Skin epidermis (tissue), 12 donors: ENCODE data around the gene USP53.
"Not testable (repeated sequence)": the region's sequence is repeated elsewhere in the genome, so short reads cannot be mapped to it uniquely, and the experiment has no call there.

Experiments
- H3K27ac ChIP-seq, 21 experiments: fragments of 200-600 bp; sonication (generic) in 11 of 21; one replicate each; pipeline ENCODE4 v1.5.0; 2020; ENCODE audit warnings: mild to moderate bottlenecking in 3 of 21, inconsistent platforms in 2 of 21, moderate library complexity in 2 of 21
- H3K4me3 ChIP-seq, 7 experiments: fragments of 200-600 bp; sonication (generic) in 2 of 7; one replicate each; pipeline ENCODE4 v1.5.0; 2020; ENCODE audit warnings: inconsistent platforms in 2 of 7, mild to moderate bottlenecking in 2 of 7, moderate library complexity in 1 of 7

The USP53 gene

GRCh38 chr4:119302073-119302832 lies 89.7 kb downstream of the USP53 start:
- Histone ChIP-seq H3K27ac (peak overlapping the region in 1 of 21 experiments; percentile 22), H3K4me3 (no peak overlapping the region)

GRCh38 chr4:119303587-119304305 lies 91.2 kb downstream of the USP53 start:
- H3K4me3 ChIP-seq, result no peak overlapping the region
- no peak overlapping the region for H3K27ac ChIP-seq

- no peak overlapping the region for H3K4me3 ChIP-seq
- no peak overlapping the region for H3K27ac ChIP-seq
These were observed 91.9 kb downstream of the USP53 start for GRCh38 chr4:119304431-119304830.

- no peak overlapping the region for H3K4me3 ChIP-seq
- no peak overlapping the region for H3K27ac ChIP-seq
These were observed 95.1 kb downstream of the USP53 start for GRCh38 chr4:119307606-119308005.

- Histone ChIP-seq H3K27ac (no peak overlapping the region), H3K4me3 (no peak overlapping the region)
These were observed 98.3 kb downstream of the USP53 start for GRCh38 chr4:119310826-119311225.

GRCh38 chr4:119313237-119313636 lies 100.7 kb downstream of the USP53 start:
- Histone ChIP-seq H3K27ac (no peak overlapping the region), H3K4me3 (no peak overlapping the region)

GRCh38 chr4:119314356-119314755 lies 101.8 kb downstream of the USP53 start:
- no peak overlapping the region for H3K4me3 ChIP-seq
- no peak overlapping the region for H3K27ac ChIP-seq

GRCh38 chr4:119315036-119315435 lies 102.5 kb downstream of the USP53 start:
- Histone ChIP-seq H3K27ac (peak overlapping the region in 1 of 21 experiments; percentile 38), H3K4me3 (no peak overlapping the region)

- no peak overlapping the region for H3K27ac ChIP-seq
- no peak overlapping the region for H3K4me3 ChIP-seq
These were observed 105.5 kb downstream of the USP53 start for GRCh38 chr4:119317990-119318389.

- Histone ChIP-seq H3K27ac (no peak within 1 kb of the TSS), H3K4me3 (no peak within 1 kb of the TSS)
These were observed 109.6 kb downstream of the USP53 start, which contains the start of gene FABP2 for GRCh38 chr4:119321921-119322687. Gene FABP2, minus strand, starts transcription at chr4:119322138. Its CDS starts 36 bp downstream, at chr4:119322102.

GRCh38 chr4:119328695-119329094 lies 116.2 kb downstream of the USP53 start:
- H3K4me3 ChIP-seq, result no peak overlapping the region
- H3K27ac ChIP-seq, result no peak overlapping the region

- Histone ChIP-seq H3K4me3 (no peak overlapping the region), H3K27ac (no peak overlapping the region)
These were observed 117.5 kb downstream of the USP53 start for GRCh38 chr4:119329835-119330620.

- not testable (repeated sequence) for H3K27ac ChIP-seq, H3K4me3 ChIP-seq
These were observed 123.9 kb downstream of the USP53 start for GRCh38 chr4:119336332-119336979.

GRCh38 chr4:119337010-119337409 lies 124.5 kb downstream of the USP53 start:
- Histone ChIP-seq H3K27ac (no peak overlapping the region), H3K4me3 (no peak overlapping the region)

- not testable (repeated sequence) for H3K27ac ChIP-seq, H3K4me3 ChIP-seq
These were observed 127.4 kb downstream of the USP53 start for GRCh38 chr4:119339895-119340294.

- H3K27ac ChIP-seq, H3K4me3 ChIP-seq: not testable (repeated sequence)
These were observed 130.8 kb downstream of the USP53 start for GRCh38 chr4:119343293-119343692.
